OCI-LY1 (cell line): ENCODE measurements around the gene TRIP13.

Experiments
- CTCF ChIP-seq: fragments of 200-600 bp; sonication (generic), shearing (Covaris generic); IDR thresholded peaks from 2 replicates; pipeline ENCODE4 v1.5.1; 2017; ENCODE audit warnings: mild to moderate bottlenecking, antibody characterized with exemption, low read length, moderate library complexity, mixed read lengths
- EZH2 ChIP-seq: fragments of 200-600 bp; sonication (generic), shearing (Covaris generic); IDR thresholded peaks from 2 replicates; pipeline ENCODE4 v1.8.0; 2017; ENCODE audit warnings: borderline replicate concordance, mixed run types, mild to moderate bottlenecking, antibody characterized with exemption, low read length, moderate library complexity, mixed read lengths

- TF ChIP-seq CTCF (no peak), EZH2 (no peak)
These were observed 16.4 kb downstream of the TRIP13 start for GRCh38 chr5:909086-909485.
